DOHH2 (cell line): ENCODE results near the gene GKAP1.
"Not testable (repeated sequence)": the region's sequence is repeated elsewhere in the genome, so short reads cannot be mapped to it uniquely, and the experiment has no call there.

ENCODE experiments used
- EZH2phosphoT487 ChIP-seq: fragments of 200-600 bp; sonication (generic); IDR thresholded peaks from 2 replicates; pipeline ENCODE4 v1.6.1; 2017; ENCODE audit warnings: borderline replicate concordance, mild to moderate bottlenecking, antibody characterized with exemption, low read length, moderate library complexity, mixed read lengths
- TF ChIP-seq, protein P1 (sequence below): fragments of 200-600 bp; sonication (generic); IDR thresholded peaks from one replicate; pipeline ENCODE4 v1.5.1; 2014; ENCODE audit warnings: antibody characterized with exemption, mild to moderate bottlenecking, low read depth, low read length; ENCODE audit not compliant: poor library complexity, severe bottlenecking

- TF ChIP-seq, protein P1, sequence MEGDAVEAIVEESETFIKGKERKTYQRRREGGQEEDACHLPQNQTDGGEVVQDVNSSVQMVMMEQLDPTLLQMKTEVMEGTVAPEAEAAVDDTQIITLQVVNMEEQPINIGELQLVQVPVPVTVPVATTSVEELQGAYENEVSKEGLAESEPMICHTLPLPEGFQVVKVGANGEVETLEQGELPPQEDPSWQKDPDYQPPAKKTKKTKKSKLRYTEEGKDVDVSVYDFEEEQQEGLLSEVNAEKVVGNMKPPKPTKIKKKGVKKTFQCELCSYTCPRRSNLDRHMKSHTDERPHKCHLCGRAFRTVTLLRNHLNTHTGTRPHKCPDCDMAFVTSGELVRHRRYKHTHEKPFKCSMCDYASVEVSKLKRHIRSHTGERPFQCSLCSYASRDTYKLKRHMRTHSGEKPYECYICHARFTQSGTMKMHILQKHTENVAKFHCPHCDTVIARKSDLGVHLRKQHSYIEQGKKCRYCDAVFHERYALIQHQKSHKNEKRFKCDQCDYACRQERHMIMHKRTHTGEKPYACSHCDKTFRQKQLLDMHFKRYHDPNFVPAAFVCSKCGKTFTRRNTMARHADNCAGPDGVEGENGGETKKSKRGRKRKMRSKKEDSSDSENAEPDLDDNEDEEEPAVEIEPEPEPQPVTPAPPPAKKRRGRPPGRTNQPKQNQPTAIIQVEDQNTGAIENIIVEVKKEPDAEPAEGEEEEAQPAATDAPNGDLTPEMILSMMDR: not testable (repeated sequence)
- TF ChIP-seq EZH2phosphoT487: not testable (repeated sequence)
Measured at GRCh38 chr9:83849895-83850294, 32.3 kb upstream of the GKAP1 start.
